Uterus (tissue), 4 donors: ENCODE data around the gene GEMIN7. TPM values are rescaled to one million over a fixed set of nuclear protein-coding genes. Genes with fewer than 3 reads are reported as not detected.

Source experiments
- DNase-seq, 2 donors: peaks; one replicate each; pipeline ENCODE4 v3.0.0-alpha.2; 2019 to 2020
- H3K27ac ChIP-seq, 2 donors: fragments of 200-600 bp; sonication (generic); 1 replicate in 1 of 2; 2 replicates in 1 of 2; pipeline ENCODE4 v1.5.1; 2016 to 2018
- H3K27me3 ChIP-seq, 2 donors: fragments of 200-600 bp; sonication (generic); one replicate each; pipeline ENCODE4 v1.5.1; 2018 to 2019; ENCODE audit warnings: control low read depth in 1 of 2
- H3K36me3 ChIP-seq, 2 donors: fragments of 200-600 bp; sonication (generic); one replicate each; pipeline ENCODE4 v1.5.1; 2019; ENCODE audit warnings: control low read depth in 1 of 2
- H3K4me1 ChIP-seq, 2 donors: fragments of 200-600 bp; sonication (generic); one replicate each; pipeline ENCODE4 v1.5.1; 2018 to 2019; ENCODE audit warnings: control low read depth in 1 of 2
- H3K4me3 ChIP-seq, 2 donors: fragments of 200-600 bp; sonication (generic); 1 replicate in 1 of 2; 2 replicates in 1 of 2; pipeline ENCODE4 v1.5.1; 2018 to 2019; ENCODE audit warnings: mild to moderate bottlenecking in 1 of 2
- H3K9me3 ChIP-seq, 2 donors: fragments of 200-600 bp; sonication (generic); one replicate each; pipeline ENCODE4 v1.5.1; 2019; ENCODE audit warnings: control low read depth in 1 of 2
- POLR2A ChIP-seq, 2 donors: fragments of 450-650 bp; IDR thresholded peaks; one replicate each; pipeline ENCODE4 v1.6.1; 2016; ENCODE audit warnings: antibody characterized with exemption in 2 of 2, mild to moderate bottlenecking in 1 of 2, moderate library complexity in 1 of 2
- intact Hi-C: fragments of 100-400 bp; cut with DNase I; formaldehyde crosslinking; loops from one replicate; pipeline ENCODE4 v1.15.1; 2023; ENCODE audit warnings: low total_unique reads
- total RNA-seq, 4 donors: library from RNA; depleted of rRNA in 3 of 4; stranded (reverse); fragments of >200 nt in 3 of 4; gene quantifications; one replicate each; pipeline versions ENCODE4 v1.1.0 to v1.2.4, GENCODE V29; 2014 to 2023
- TF ChIP-seq, protein P1 (sequence below), 4 experiments: fragments of 200-600 bp in 2 of 4; fragments of 450-650 bp in 2 of 4; sonication (generic) in 2 of 4; IDR thresholded peaks; one replicate each; pipeline ENCODE4 v1.5.1; 2016 to 2019; ENCODE audit warnings: antibody characterized with exemption in 4 of 4, mild to moderate bottlenecking in 2 of 4, moderate library complexity in 1 of 4
- donor health status: DM: yes; HTN: yes; CAD: no.

Gene GEMIN7
- total RNA-seq, 4 donors from 2014 or later: 3.5 to 18.4 (median 13.7) TPM

DNA sequence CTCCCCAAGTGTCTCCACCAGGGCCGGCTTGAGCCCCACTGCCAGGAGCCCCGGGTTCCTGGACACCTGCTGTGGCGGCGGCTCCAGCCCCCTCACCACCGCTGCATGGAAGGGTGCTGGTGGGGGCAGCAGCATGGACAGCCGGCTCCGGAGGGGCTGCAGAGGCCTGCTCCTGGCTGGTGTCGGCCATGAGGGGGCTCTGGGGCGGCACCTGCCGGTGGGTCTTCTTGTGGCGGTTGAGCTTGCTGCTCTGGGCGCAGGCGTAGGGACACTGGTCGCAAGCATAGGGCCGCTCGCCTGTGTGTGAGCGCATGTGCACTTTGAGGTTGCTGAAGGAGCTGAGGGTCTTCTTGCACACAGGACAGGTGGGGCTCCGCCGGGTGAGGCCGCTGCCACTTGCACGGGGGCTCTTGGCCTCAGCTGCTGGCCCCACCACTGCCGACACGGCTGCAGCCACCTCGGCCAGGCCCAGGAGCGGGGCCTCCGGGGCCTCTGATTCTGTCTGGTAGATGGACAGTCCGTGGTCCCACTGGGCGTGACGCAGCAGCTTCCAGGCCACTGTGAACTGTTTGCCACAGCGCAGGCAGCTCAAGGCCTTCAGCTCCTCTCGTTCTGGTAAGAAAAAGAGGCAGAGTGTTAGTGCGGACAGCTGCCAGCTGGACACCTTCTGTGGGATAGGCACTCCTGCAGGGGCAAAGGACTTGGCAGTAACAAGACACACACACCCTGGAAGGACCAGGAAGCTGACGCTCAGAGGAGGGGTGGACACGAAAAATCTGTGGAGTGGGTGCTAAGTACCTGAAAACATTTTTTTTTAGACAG lies 6.9 kb upstream of the GEMIN7 start:
- no peaks in the 10 kb centered on the region for H3K9me3 ChIP-seq
- intact Hi-C loops: no loop called here
- no peaks in the 10 kb centered on the region for H3K27me3 ChIP-seq
- DNase-seq: no peak
- H3K27ac ChIP-seq: no peak overlapping the region
- peaks cover 0 to 4% of the 10 kb centered on the region in 2 donors for H3K4me1 ChIP-seq
- H3K36me3 ChIP-seq: no peaks in the 10 kb centered on the region
- TF ChIP-seq, protein P1, sequence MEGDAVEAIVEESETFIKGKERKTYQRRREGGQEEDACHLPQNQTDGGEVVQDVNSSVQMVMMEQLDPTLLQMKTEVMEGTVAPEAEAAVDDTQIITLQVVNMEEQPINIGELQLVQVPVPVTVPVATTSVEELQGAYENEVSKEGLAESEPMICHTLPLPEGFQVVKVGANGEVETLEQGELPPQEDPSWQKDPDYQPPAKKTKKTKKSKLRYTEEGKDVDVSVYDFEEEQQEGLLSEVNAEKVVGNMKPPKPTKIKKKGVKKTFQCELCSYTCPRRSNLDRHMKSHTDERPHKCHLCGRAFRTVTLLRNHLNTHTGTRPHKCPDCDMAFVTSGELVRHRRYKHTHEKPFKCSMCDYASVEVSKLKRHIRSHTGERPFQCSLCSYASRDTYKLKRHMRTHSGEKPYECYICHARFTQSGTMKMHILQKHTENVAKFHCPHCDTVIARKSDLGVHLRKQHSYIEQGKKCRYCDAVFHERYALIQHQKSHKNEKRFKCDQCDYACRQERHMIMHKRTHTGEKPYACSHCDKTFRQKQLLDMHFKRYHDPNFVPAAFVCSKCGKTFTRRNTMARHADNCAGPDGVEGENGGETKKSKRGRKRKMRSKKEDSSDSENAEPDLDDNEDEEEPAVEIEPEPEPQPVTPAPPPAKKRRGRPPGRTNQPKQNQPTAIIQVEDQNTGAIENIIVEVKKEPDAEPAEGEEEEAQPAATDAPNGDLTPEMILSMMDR (IDR thresholded peaks at IDR 0.05): no peak
- no peak for TF ChIP-seq POLR2A (IDR thresholded peaks at IDR 0.05)
- no peak overlapping the region for H3K4me3 ChIP-seq

- Histone ChIP-seq H3K4me3 (no peak overlapping the region), H3K36me3 (no peaks in the 10 kb centered on the region), H3K4me1 (peaks cover 0 to 4% of the 10 kb centered on the region in 2 donors), H3K9me3 (no peaks in the 10 kb centered on the region), H3K27ac (no peak overlapping the region), H3K27me3 (no peaks in the 10 kb centered on the region)
- TF ChIP-seq, protein P1 (IDR thresholded peaks at IDR 0.05): no peak
- no peak for TF ChIP-seq POLR2A (IDR thresholded peaks at IDR 0.05)
- intact Hi-C loops: no loop called here
- DNase-seq: no peak
Observed at GRCh38 chr19:45074744-45075300, 4.2 kb upstream of the GEMIN7 start.

- TF ChIP-seq, protein P1 (IDR thresholded peaks at IDR 0.05): no peak
- TF ChIP-seq POLR2A (IDR thresholded peaks at IDR 0.05): no peak
- no peak for DNase-seq
- Histone ChIP-seq H3K9me3 (no peaks in the 10 kb centered on the region), H3K36me3 (no peaks in the 10 kb centered on the region), H3K27ac (no peak overlapping the region), H3K4me3 (peak overlapping the region; percentile 17 to 22), H3K27me3 (no peaks in the 10 kb centered on the region), H3K4me1 (peaks cover 0 to 4% of the 10 kb centered on the region in 2 donors)
- intact Hi-C loops: no loop called here
Observed at GRCh38 chr19:45075301-45076028, 3.6 kb upstream of the GEMIN7 start.

- Histone ChIP-seq H3K4me1 (peaks cover 0 to 4% of the 10 kb centered on the region in 2 donors), H3K4me3 (peak within 1 kb of the TSS; percentile 17 to 22), H3K9me3 (no peaks in the 10 kb centered on the region), H3K27ac (no peak within 1 kb of the TSS), H3K36me3 (no peaks in the 10 kb centered on the region), H3K27me3 (no peaks in the 10 kb centered on the region)
- TF ChIP-seq, protein P1 (IDR thresholded peaks at IDR 0.05): no peak
- TF ChIP-seq POLR2A (IDR thresholded peaks at IDR 0.05): peak in 1 of 2 donors; percentile 38
- intact Hi-C loops: no loop called here
- peak in 1 of 2 donors; percentile 51 for DNase-seq
Observed at GRCh38 chr19:45076029-45076850, 2.8 kb upstream of the GEMIN7 start, which contains the start of gene ZNF296. ZNF296 (minus strand) TSS chr19:45076478; CDS start chr19:45076373, 105 bp downstream.
